Epidermal melanocyte (primary cell): Measurements from ENCODE around the gene ADAMTS18.
"Not testable (repeated sequence)": the region's sequence is repeated elsewhere in the genome, so short reads cannot be mapped to it uniquely, and the experiment has no call there.

ENCODE experiments used
- DNase-seq: peaks from one replicate; pipeline ENCODE4 v3.0.0; 2011; ENCODE audit warnings: low spot score; ENCODE audit not compliant: insufficient read length

ADAMTS18 gene, protein sequence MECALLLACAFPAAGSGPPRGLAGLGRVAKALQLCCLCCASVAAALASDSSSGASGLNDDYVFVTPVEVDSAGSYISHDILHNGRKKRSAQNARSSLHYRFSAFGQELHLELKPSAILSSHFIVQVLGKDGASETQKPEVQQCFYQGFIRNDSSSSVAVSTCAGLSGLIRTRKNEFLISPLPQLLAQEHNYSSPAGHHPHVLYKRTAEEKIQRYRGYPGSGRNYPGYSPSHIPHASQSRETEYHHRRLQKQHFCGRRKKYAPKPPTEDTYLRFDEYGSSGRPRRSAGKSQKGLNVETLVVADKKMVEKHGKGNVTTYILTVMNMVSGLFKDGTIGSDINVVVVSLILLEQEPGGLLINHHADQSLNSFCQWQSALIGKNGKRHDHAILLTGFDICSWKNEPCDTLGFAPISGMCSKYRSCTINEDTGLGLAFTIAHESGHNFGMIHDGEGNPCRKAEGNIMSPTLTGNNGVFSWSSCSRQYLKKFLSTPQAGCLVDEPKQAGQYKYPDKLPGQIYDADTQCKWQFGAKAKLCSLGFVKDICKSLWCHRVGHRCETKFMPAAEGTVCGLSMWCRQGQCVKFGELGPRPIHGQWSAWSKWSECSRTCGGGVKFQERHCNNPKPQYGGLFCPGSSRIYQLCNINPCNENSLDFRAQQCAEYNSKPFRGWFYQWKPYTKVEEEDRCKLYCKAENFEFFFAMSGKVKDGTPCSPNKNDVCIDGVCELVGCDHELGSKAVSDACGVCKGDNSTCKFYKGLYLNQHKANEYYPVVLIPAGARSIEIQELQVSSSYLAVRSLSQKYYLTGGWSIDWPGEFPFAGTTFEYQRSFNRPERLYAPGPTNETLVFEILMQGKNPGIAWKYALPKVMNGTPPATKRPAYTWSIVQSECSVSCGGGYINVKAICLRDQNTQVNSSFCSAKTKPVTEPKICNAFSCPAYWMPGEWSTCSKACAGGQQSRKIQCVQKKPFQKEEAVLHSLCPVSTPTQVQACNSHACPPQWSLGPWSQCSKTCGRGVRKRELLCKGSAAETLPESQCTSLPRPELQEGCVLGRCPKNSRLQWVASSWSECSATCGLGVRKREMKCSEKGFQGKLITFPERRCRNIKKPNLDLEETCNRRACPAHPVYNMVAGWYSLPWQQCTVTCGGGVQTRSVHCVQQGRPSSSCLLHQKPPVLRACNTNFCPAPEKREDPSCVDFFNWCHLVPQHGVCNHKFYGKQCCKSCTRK (N-terminal part only)

GRCh38 chr16:77434530-77435271 lies at the start of gene ADAMTS18:
Gene ADAMTS18 (minus strand): TSS chr16:77435034. CDS start chr16:77434695, 339 bp downstream.
- DNase-seq: no peak

GRCh38 chr16:77480681-77481315 lies 46.0 kb upstream of the ADAMTS18 start:
- no peak for DNase-seq

- DNase-seq: no peak
Measured at GRCh38 chr16:77472262-77472661, 37.4 kb upstream of the ADAMTS18 start.

- DNase-seq: no peak
Measured at GRCh38 chr16:77470851-77471250, 36.0 kb upstream of the ADAMTS18 start.

GRCh38 chr16:77469634-77470033 lies 34.8 kb upstream of the ADAMTS18 start:
- no peak for DNase-seq

- no peak for DNase-seq
Measured at GRCh38 chr16:77468831-77469230, 34.0 kb upstream of the ADAMTS18 start.

- DNase-seq: no peak
Measured at GRCh38 chr16:77467821-77468335, 33.0 kb upstream of the ADAMTS18 start.

DNA sequence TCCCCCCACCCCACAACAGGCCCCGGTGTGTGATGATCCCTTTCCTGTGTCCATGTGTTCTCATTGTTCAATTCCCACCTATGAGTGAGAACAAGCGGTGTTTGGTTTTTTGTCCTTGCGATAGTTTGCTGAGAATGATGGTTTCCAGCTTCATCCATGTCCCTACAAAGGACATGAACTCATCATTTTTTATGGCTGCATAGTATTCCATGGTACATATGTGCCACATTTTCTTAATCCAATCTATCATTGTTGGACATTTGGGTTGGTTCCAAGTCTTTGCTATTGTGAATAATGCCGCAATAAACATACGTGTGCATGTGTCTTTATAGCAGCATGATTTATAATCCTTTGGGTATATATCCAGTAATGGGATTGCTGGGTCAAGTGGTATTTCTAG lies 28.8 kb upstream of the ADAMTS18 start:
- not testable (repeated sequence) for DNase-seq

- no peak for DNase-seq
Measured at GRCh38 chr16:77462894-77463293, 28.1 kb upstream of the ADAMTS18 start.

GRCh38 chr16:77459534-77460254 lies 24.9 kb upstream of the ADAMTS18 start:
- no peak for DNase-seq

DNA sequence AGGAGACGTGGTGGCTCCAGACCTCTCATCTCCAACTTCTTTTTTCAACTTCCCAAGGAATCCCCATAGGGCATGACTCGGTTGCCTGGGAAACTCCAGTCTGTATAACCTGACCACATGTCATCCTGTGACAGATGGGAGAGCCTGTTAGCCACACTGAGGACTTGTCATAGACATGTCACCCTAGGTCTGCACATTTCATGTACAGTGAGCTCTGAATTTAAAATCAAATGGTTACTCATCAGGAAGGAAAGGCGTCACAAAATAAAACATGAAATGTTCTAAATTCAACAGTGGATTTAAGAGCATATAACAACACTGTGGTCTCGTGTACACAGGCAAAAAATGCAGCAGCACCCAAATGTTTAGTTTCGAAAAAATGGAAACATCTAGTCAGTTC lies 22.2 kb upstream of the ADAMTS18 start:
- no peak for DNase-seq

DNA sequence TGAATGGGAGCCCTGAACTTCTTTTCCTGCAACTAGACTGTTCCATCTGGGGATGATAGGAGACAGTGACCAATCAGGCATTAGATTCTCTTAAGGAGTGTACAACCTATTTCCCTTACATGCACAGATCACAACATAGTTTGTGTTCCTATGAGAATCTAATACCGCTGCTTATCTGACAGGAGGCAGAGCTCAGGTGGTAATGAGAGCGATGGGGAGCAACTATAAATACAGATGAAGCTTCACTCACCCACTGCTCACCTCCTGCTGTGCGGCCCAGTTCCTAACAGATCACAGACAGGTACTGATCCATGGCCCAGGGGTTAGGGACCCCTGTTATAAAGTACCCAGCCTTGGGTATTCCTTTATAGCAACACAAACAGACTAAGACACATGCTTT lies 17.4 kb upstream of the ADAMTS18 start:
- no peak for DNase-seq

- DNase-seq: no peak
Measured at GRCh38 chr16:77450790-77451487, 16.1 kb upstream of the ADAMTS18 start.

GRCh38 chr16:77449208-77449607 lies 14.4 kb upstream of the ADAMTS18 start:
- no peak for DNase-seq

GRCh38 chr16:77445324-77445723 lies 10.5 kb upstream of the ADAMTS18 start:
- no peak for DNase-seq

DNA sequence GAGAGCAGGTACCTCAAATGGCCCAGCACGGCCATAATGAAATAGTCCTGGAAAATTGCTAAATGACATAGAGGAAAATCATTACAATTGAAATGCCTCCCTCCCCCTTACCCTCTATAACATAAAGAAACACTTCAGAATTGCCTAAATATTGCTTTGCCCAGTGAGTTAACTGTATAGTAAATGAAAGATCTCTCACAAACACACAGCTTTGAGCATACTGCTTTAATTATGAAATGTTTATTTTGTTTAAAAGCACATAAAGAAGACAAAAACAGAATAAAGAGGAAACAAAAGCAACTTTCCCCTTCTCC lies 9.3 kb upstream of the ADAMTS18 start:
- DNase-seq: no peak

DNA sequence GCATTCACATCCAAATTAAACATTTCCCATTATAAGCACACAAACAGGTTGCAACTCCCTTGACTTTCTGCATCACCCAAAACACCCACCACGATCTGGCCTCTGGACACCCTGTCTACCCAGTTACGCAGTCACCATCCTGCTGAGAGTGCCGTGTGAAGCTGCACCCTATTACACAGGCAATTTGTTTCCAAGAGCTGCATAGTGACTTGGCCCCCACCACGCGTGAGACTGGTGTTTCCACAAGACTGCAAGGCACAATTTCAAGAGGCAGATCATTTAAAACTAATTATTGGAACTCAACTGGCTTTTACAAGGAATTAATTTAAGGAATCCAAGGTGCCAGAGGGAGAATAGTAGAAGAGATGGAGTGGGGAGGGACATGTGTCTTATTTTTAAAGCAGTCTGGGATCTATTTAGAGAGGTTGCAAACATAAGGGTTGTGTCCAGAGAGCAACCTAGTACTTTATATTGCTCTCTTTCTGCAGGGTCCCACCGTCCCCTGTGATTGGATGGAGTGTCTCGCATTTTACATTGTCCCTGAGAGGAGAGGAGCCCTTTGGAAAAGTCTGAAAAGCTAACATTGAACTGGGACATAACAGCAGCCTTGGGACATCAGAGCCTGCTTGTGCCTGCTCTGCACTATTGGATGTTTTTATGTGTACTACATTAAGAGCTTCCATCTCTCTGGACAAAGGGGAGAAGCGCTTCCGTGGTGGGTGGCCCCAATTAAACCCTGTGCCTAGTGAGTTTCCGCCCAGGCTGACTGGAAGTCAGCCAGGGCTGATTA lies 8.7 kb upstream of the ADAMTS18 start:
- DNase-seq: no peak

DNA sequence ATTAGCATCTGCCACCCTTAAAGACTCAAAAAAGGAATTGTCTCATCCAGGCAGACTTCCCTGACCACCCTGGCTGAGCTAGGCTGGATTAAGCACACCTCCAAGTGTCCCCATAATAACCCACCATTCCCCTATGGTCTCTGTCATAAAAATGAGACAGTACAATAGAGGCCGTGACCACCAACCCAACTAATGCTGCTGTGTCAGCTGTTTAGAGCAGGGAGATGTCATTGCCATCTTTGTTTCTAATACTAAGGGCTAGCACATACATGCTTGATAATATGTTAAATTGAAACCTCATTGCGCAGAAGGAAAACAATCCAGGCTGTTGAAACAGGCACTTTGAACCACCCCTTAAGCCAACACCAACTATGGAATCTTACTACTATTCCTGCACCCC lies 7.2 kb upstream of the ADAMTS18 start:
- no peak for DNase-seq
